ENCODE measurements around the gene MAL.
A peak's percentile ranks its signal among the peaks of the same experiment; 100 is the strongest.

Gene MAL

GRCh38 chr2:95018301-95018700 lies 7.2 kb upstream of the MAL start:
- no peaks in the 10 kb centered on the region for H3K9me3 Mint-ChIP-seq
- H3K4me1 Mint-ChIP-seq (ENCODE audit: low read depth), result peaks cover 26% of the 10 kb centered on the region
- no peak overlapping the region for H3K4me3 Mint-ChIP-seq
- no peaks in the 10 kb centered on the region for H3K27me3 Mint-ChIP-seq
- H3K36me3 Mint-ChIP-seq (ENCODE audit: low read depth), result no peaks in the 10 kb centered on the region
- H3K27ac Mint-ChIP-seq, result no peak overlapping the region

- no peaks in the 10 kb centered on the region for H3K36me3 Mint-ChIP-seq (ENCODE audit: low read depth)
- peaks cover 6% of the 10 kb centered on the region for H3K27me3 Mint-ChIP-seq
- peaks cover 30% of the 10 kb centered on the region for H3K4me1 Mint-ChIP-seq (ENCODE audit: low read depth)
- no peaks in the 10 kb centered on the region for H3K9me3 Mint-ChIP-seq
- H3K27ac Mint-ChIP-seq, result no peak overlapping the region
- no peak overlapping the region for H3K4me3 Mint-ChIP-seq
Measured at GRCh38 chr2:95018861-95019550, 6.5 kb upstream of the MAL start.

- peaks cover 12% of the 10 kb centered on the region for H3K27me3 Mint-ChIP-seq
- H3K27ac Mint-ChIP-seq, result no peak overlapping the region
- no peaks in the 10 kb centered on the region for H3K9me3 Mint-ChIP-seq
- H3K36me3 Mint-ChIP-seq (ENCODE audit: low read depth), result no peaks in the 10 kb centered on the region
- peaks cover 35% of the 10 kb centered on the region for H3K4me1 Mint-ChIP-seq (ENCODE audit: low read depth)
- no peak overlapping the region for H3K4me3 Mint-ChIP-seq
Measured at GRCh38 chr2:95019572-95019971, 5.9 kb upstream of the MAL start.

- Mint-ChIP-seq H3K36me3 (ENCODE audit: low read depth) (no peaks in the 10 kb centered on the region), H3K4me3 (no peak overlapping the region), H3K27me3 (peaks cover 15% of the 10 kb centered on the region), H3K4me1 (ENCODE audit: low read depth) (peaks cover 33% of the 10 kb centered on the region), H3K9me3 (no peaks in the 10 kb centered on the region), H3K27ac (no peak overlapping the region)
Measured at GRCh38 chr2:95020275-95021022, 5.1 kb upstream of the MAL start.

- Mint-ChIP-seq H3K9me3 (no peaks in the 10 kb centered on the region), H3K36me3 (ENCODE audit: low read depth) (no peaks in the 10 kb centered on the region), H3K27ac (no peak overlapping the region), H3K27me3 (peaks cover 19% of the 10 kb centered on the region), H3K4me1 (ENCODE audit: low read depth) (peaks cover 33% of the 10 kb centered on the region), H3K4me3 (no peak overlapping the region)
Measured at GRCh38 chr2:95021023-95021416, 4.5 kb upstream of the MAL start.

DNA sequence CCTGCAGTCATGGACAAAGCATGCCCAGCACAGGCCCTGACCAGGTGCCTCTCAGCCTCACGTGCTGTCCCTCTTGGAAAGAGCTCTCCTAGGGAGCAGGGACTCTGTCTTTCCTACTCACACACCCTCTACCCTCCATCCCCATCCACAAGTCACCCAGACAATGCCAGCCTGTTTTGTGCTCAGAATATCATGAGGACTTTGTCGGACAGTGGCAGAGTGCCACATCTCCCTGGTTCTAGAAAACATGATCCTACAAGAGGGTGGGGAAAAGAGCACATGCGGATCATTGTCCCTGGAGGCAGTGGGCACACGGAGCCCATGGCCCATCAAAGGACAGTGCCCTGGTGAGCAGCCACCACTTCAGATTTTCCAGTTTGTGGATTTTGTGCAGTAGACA lies 3.7 kb upstream of the MAL start:
- H3K27ac Mint-ChIP-seq, result no peak overlapping the region
- H3K9me3 Mint-ChIP-seq, result no peaks in the 10 kb centered on the region
- peaks cover 20% of the 10 kb centered on the region for H3K27me3 Mint-ChIP-seq
- H3K36me3 Mint-ChIP-seq (ENCODE audit: low read depth), result no peaks in the 10 kb centered on the region
- H3K4me1 Mint-ChIP-seq (ENCODE audit: low read depth), result peaks cover 36% of the 10 kb centered on the region
- no peak overlapping the region for H3K4me3 Mint-ChIP-seq

GRCh38 chr2:95022309-95023221 lies 2.9 kb upstream of the MAL start:
- H3K9me3 Mint-ChIP-seq, result no peaks in the 10 kb centered on the region
- H3K36me3 Mint-ChIP-seq (ENCODE audit: low read depth), result no peaks in the 10 kb centered on the region
- no peak overlapping the region for H3K4me3 Mint-ChIP-seq
- no peak overlapping the region for H3K27ac Mint-ChIP-seq
- H3K27me3 Mint-ChIP-seq, result peaks cover 20% of the 10 kb centered on the region
- peaks cover 43% of the 10 kb centered on the region for H3K4me1 Mint-ChIP-seq (ENCODE audit: low read depth)

DNA sequence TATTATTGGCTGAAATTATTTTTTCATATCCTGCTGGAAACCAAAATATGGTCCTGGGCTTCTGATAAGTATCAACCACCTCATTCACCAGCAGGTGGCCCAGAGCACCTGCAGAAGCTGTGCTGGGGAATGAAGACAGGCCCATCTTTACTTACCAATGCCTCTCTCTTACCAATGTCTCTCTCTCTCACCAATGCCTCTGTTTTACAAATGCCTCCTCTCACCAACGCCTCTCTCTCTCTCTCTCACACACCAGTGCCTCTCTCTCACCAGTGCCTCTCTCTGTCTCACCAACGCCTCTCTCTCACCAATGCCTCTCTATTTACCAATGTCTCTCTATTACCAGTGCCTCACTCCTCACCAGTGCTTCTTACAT lies 2.3 kb upstream of the MAL start:
- Mint-ChIP-seq H3K9me3 (no peaks in the 10 kb centered on the region), H3K4me3 (no peak overlapping the region), H3K36me3 (ENCODE audit: low read depth) (no peaks in the 10 kb centered on the region), H3K4me1 (ENCODE audit: low read depth) (peaks cover 46% of the 10 kb centered on the region), H3K27ac (peak overlapping the region; percentile 5), H3K27me3 (peaks cover 20% of the 10 kb centered on the region)

DNA sequence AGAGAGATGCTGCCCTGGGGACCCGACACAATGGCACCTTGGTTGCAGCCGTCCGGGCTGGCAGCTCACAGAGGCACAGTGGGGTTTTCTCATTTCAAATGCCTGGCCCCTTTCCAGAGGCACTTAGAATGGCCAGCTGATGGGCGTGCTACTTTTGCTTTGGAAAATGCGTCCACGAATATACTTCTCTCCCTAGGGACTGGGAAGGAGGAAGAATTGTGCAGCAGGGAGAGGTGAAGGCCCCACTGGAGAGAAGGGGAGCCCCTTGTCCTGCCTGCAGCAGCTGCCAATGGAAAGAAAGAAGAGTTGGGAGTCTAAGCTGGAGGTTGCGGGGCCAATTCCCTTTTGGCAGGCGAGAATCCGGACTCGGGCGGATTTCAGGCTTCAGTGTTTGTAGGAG lies 1.1 kb upstream of the MAL start:
- peaks cover 57% of the 10 kb centered on the region for H3K4me1 Mint-ChIP-seq (ENCODE audit: low read depth)
- H3K9me3 Mint-ChIP-seq, result no peaks in the 10 kb centered on the region
- peak overlapping the region; percentile 43 for H3K4me3 Mint-ChIP-seq
- H3K27ac Mint-ChIP-seq, result no peak overlapping the region
- H3K27me3 Mint-ChIP-seq, result peaks cover 20% of the 10 kb centered on the region
- no peaks in the 10 kb centered on the region for H3K36me3 Mint-ChIP-seq (ENCODE audit: low read depth)

GRCh38 chr2:95024960-95025405 lies 525 bp upstream of the MAL start:
- H3K4me1 Mint-ChIP-seq (ENCODE audit: low read depth), result peaks cover 62% of the 10 kb centered on the region
- H3K9me3 Mint-ChIP-seq, result no peaks in the 10 kb centered on the region
- H3K27ac Mint-ChIP-seq, result no peak overlapping the region
- H3K4me3 Mint-ChIP-seq, result peak overlapping the region; percentile 66
- no peaks in the 10 kb centered on the region for H3K36me3 Mint-ChIP-seq (ENCODE audit: low read depth)
- peaks cover 20% of the 10 kb centered on the region for H3K27me3 Mint-ChIP-seq

DNA sequence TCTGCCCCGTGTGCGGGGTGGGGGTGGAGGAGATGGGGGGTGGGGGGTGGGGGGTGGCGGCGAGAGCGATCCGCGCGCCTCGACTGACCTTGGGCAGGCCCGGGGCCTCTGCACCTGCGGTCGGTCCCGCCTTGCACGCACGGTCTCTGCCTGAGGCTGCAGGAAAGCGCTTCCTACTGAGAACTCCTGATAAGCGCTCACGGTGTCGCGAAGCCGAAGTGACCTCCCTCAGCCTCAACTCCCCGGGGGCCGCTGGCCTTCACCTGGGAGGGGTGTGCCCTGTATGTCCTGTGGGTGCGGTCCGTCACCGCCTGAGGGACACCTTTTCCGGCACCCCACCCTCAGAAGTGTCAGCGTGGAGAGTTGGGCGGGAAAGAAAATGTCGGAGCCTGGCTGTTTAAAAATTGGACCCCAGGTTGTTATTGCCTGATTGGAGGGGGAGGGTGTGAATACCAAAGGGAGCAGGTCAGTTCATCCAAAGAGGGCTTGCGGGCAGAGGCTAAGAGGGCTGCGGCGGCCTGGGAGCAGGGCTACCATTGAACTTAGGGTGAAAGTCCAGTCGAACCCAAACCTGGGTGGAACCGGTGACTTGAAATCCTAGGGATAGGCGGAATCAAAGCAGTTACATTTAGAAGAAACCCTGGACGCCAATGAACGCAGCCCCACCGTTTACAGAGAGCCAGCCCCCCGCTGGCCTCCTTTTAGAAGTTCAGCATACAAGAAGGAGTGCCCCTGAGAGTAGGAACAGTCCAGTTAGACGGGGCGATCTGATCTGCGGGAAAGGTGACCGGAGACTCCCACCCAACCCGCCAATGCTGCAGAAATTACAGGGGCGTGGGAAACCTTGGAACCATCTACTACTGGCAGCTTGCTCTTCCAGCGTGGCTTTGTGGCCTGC lies 1.2 kb downstream of the MAL start:
- H3K36me3 Mint-ChIP-seq (ENCODE audit: low read depth), result no peaks in the 10 kb centered on the region
- no peaks in the 10 kb centered on the region for H3K9me3 Mint-ChIP-seq
- H3K4me3 Mint-ChIP-seq, result peak overlapping the region; percentile 93
- H3K27me3 Mint-ChIP-seq, result peaks cover 20% of the 10 kb centered on the region
- peaks cover 65% of the 10 kb centered on the region for H3K4me1 Mint-ChIP-seq (ENCODE audit: low read depth)
- peak overlapping the region; percentile 2 for H3K27ac Mint-ChIP-seq

GRCh38 chr2:95027369-95027720 lies 1.8 kb downstream of the MAL start:
- Mint-ChIP-seq H3K9me3 (no peaks in the 10 kb centered on the region), H3K4me1 (ENCODE audit: low read depth) (peaks cover 66% of the 10 kb centered on the region), H3K27me3 (peaks cover 20% of the 10 kb centered on the region), H3K36me3 (ENCODE audit: low read depth) (no peaks in the 10 kb centered on the region), H3K4me3 (peak overlapping the region; percentile 93), H3K27ac (peak overlapping the region; percentile 2)

- H3K27ac Mint-ChIP-seq, result no peak overlapping the region
- H3K4me3 Mint-ChIP-seq, result no peak overlapping the region
- H3K27me3 Mint-ChIP-seq, result peaks cover 6% of the 10 kb centered on the region
- peaks cover 52% of the 10 kb centered on the region for H3K4me1 Mint-ChIP-seq (ENCODE audit: low read depth)
- H3K9me3 Mint-ChIP-seq, result no peaks in the 10 kb centered on the region
- H3K36me3 Mint-ChIP-seq (ENCODE audit: low read depth), result no peaks in the 10 kb centered on the region
Measured at GRCh38 chr2:95029898-95030341, 4.4 kb downstream of the MAL start.

GRCh38 chr2:95030496-95030895 lies 5.0 kb downstream of the MAL start:
- no peak overlapping the region for H3K4me3 Mint-ChIP-seq
- H3K27ac Mint-ChIP-seq, result no peak overlapping the region

More at GRCh38 chr2:95030496-95030895, 5.0 kb downstream of the MAL start:
- Mint-ChIP-seq H3K36me3 (ENCODE audit: low read depth) (no peaks in the 10 kb centered on the region), H3K27me3 (peaks cover 6% of the 10 kb centered on the region), H3K9me3 (no peaks in the 10 kb centered on the region), H3K4me1 (ENCODE audit: low read depth) (peaks cover 58% of the 10 kb centered on the region)

Data from stimulated activated naive CD8-positive, alpha-beta T cell treated with anti-CD3 and anti-CD28 coated beads, Interleukin-15, Interleukin-2, amounts not matched to agents 100 ng/mL and 50 ng/mL, for 24 hours (primary cell).